GM12864 (cell line): ENCODE measurements around the gene SLC39A9.
A peak's percentile ranks its signal among the peaks of the same experiment; 100 is the strongest.

Experiments used
- DNase-seq: peaks from one replicate; pipeline ENCODE4 v3.0.0-alpha.2; 2011; ENCODE audit warnings: low read depth
- H3K4me3 ChIP-seq: 2 replicates; pipeline ENCODE4 v1.5.1; 2011; ENCODE audit warnings: mild to moderate bottlenecking, low read depth, low read length, control low read depth
- TF ChIP-seq, protein P1 (sequence below): IDR thresholded peaks from 2 replicates; pipeline ENCODE4 v1.5.1; 2011; ENCODE audit warnings: low read depth, mild to moderate bottlenecking, moderate library complexity, low read length, control low read depth, inconsistent platforms; ENCODE audit errors: missing control alignments

SLC39A9 gene

GRCh38 chr14:69354383-69355153 is 43.9 kb upstream of the SLC39A9 start:
- TF ChIP-seq, protein P1, sequence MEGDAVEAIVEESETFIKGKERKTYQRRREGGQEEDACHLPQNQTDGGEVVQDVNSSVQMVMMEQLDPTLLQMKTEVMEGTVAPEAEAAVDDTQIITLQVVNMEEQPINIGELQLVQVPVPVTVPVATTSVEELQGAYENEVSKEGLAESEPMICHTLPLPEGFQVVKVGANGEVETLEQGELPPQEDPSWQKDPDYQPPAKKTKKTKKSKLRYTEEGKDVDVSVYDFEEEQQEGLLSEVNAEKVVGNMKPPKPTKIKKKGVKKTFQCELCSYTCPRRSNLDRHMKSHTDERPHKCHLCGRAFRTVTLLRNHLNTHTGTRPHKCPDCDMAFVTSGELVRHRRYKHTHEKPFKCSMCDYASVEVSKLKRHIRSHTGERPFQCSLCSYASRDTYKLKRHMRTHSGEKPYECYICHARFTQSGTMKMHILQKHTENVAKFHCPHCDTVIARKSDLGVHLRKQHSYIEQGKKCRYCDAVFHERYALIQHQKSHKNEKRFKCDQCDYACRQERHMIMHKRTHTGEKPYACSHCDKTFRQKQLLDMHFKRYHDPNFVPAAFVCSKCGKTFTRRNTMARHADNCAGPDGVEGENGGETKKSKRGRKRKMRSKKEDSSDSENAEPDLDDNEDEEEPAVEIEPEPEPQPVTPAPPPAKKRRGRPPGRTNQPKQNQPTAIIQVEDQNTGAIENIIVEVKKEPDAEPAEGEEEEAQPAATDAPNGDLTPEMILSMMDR: no peak
- peak; percentile 86 for DNase-seq

DNA sequence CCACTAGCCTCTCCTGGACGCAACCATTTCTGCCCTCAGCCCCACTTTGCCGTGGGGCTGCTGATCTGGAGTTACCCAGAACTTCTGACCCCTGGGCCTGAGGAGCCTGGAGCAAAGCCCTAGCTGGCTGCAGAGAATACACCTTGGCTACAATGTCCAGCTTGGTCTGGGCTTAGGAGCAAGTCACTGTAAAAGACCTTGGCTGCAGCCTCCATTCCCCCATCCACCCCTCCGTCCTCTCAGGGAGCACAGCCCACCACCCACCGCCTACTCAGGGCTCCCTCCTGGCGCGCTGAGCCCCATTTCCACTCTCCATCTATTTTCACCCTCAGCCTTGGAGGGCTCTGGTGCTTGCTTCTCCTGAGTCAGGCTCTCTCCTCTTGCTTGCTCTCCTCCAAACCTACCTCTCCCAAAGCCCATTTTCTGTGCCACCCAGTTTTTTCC is 43.3 kb upstream of the SLC39A9 start:
- H3K4me3 ChIP-seq: peak overlapping the region; percentile 47; the same call in 1 of the 2 replicates
- no peak for DNase-seq
- TF ChIP-seq, protein P1: no peak

More at GRCh38 chr14:69354383-69355153, 43.9 kb upstream of the SLC39A9 start:
- H3K4me3 ChIP-seq: peak overlapping the region; percentile 47

DNA sequence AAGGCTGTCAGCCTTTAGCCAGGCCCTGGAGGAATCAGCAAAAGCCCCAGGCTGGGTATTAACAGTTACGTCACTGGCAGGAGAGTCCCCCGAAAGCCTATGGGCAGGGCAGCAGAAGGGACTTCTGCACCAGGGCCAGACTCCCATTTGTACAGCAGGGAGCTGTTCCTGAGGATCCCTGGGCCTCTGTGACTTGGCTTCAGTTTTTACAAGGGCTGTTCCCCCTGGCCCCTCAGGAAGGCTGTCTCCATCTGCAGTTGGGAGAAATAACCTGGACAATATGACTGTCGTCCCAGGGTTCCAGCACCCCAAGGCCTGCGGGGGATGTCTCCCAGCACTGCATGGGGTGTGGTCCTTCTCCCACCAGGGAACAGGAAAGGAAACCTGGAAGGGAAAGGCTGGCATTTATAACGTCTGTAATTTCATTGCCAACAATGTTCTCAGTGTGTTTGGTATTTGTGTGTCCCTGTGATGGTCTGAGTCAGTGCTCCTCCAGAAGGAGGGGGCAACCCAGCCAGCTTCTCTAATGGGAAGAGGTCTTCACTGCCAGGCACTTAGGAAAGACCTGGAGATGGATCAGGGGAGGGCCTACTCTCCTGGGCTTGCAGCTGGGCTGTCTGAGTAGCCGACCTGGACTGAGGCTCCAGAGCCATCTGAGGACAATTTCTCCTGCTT is 42.7 kb upstream of the SLC39A9 start:
- no peak overlapping the region; the same call in 1 of the 2 replicates for H3K4me3 ChIP-seq
- TF ChIP-seq, protein P1: no peak
- DNase-seq: no peak

- H3K4me3 ChIP-seq: no peak overlapping the region
- no peak for DNase-seq
- TF ChIP-seq, protein P1: no peak
Measured at GRCh38 chr14:69356903-69357543, 41.5 kb upstream of the SLC39A9 start.

DNA sequence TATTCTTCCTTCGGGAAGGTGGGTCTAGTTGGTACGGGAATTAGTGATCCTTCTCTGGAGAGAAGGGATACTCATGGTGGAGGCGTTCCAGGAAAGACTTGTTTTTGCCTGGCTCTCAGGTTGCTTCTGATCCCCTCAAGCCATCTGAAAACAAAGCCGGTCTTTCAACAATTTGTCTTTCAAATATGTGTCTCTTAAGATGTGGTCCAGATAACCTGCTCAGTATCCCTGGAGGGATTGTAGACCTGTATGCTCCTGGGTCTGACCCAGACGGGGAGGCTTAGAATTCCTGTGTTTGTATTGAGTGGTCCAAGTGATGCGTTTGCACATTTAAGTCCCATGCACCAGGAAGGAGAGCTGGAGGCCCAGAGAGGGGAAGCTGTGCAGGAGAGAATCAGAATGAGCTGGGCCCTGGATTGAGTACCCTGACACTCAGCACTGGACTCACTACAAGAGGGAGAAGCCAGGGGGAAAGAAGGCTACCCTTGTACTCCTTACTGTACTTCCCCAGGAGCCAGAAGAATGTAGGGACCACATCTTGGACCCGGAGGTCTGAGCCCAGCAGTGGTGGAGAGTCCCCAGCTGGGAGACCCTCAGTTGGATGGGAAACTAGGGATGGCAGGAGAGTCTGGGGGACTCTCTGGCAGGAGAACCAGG is 40.8 kb upstream of the SLC39A9 start:
- DNase-seq: no peak
- H3K4me3 ChIP-seq: no peak overlapping the region
- TF ChIP-seq, protein P1: no peak

GRCh38 chr14:69358233-69358963 is 40.1 kb upstream of the SLC39A9 start:
- TF ChIP-seq, protein P1: no peak
- no peak overlapping the region for H3K4me3 ChIP-seq
- DNase-seq: no peak
